Measurements from ENCODE around the gene CST4.
"Not testable (repeated sequence)": the region's sequence is repeated elsewhere in the genome, so short reads cannot be mapped to it uniquely, and the experiment has no call there.

CST4 gene

GRCh38 chr20:23640671-23641667 lies 47.9 kb downstream of the CST4 start:
- no peak for DNase-seq (ENCODE audit: low read depth)

GRCh38 chr20:23640018-23640601 lies 48.7 kb downstream of the CST4 start:
- no peak for DNase-seq (ENCODE audit: low read depth)

GRCh38 chr20:23639490-23639958 lies 49.3 kb downstream of the CST4 start:
- DNase-seq (ENCODE audit: low read depth): no peak

- DNase-seq (ENCODE audit: low read depth): no peak
Measured at GRCh38 chr20:23638309-23638708, 50.5 kb downstream of the CST4 start.

GRCh38 chr20:23637282-23638221 lies 51.3 kb downstream of the CST4 start, which contains the start of gene CST3:
Gene CST3 (minus strand): TSS chr20:23637955. CDS start chr20:23637862, 93 bp downstream.
- DNase-seq (ENCODE audit: low read depth): no peak

GRCh38 chr20:23636908-23637281 lies 51.9 kb downstream of the CST4 start:
- no peak for DNase-seq (ENCODE audit: low read depth)

GRCh38 chr20:23636182-23636907 lies 52.5 kb downstream of the CST4 start:
- DNase-seq (ENCODE audit: low read depth): no peak

GRCh38 chr20:23635768-23636090 lies 53.1 kb downstream of the CST4 start:
- not testable (repeated sequence) for DNase-seq (ENCODE audit: low read depth)
